HPDE6-E6E7 (cell line): ENCODE measurements around the gene CTDSP2.
"Not testable (repeated sequence)": the region's sequence is repeated elsewhere in the genome, so short reads cannot be mapped to it uniquely, and the experiment has no call there.

Experiments
- DNase-seq: peaks from one replicate; pipeline ENCODE4 v3.0.0; 2011; ENCODE audit warnings: missing footprints; ENCODE audit errors: extremely low spot score

CTDSP2 gene

DNA sequence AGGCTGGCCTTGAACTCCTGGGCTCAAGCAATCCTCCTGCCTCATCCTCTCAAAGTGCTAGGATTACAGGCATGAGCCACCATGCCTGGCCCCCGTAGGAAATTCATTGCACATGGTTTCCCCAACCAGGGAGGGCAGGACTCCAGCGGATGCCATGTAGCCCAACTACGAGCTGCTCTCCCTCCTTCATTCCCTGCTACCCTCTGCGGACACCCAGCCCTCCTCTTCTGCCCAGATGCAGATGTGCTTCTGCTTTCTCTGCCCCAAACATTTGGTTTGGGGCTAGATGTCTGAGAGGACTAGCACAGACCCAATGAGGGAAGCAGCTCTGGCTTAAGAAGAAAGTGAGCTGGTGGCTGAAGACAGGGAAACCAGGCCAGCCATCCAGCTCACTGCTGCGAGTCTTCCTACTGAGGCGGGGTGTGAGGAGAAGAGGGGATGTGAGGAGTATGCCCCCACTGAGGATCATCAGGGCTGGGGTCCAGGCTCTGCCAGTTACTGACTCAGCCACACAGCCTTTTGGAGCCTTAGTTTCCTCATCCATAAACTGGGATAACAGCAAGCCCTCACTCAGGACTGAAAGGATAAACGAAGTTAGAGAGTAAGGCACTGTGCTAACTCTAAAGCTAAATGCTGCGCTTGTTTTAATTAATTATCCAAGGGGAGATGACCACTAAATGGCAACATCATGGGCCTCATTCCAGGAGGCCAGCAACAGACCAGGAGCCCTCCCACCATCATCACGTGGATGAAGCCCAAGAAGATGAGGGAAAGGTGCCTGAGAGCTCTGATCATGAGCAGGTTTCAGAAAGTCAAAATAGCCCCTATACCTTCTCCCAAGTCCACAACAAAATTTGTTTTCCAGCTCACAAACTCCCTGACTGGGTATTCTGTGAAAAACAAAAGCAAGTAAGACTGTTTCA is 10.9 kb downstream of the CTDSP2 start:
- DNase-seq: no peak

DNA sequence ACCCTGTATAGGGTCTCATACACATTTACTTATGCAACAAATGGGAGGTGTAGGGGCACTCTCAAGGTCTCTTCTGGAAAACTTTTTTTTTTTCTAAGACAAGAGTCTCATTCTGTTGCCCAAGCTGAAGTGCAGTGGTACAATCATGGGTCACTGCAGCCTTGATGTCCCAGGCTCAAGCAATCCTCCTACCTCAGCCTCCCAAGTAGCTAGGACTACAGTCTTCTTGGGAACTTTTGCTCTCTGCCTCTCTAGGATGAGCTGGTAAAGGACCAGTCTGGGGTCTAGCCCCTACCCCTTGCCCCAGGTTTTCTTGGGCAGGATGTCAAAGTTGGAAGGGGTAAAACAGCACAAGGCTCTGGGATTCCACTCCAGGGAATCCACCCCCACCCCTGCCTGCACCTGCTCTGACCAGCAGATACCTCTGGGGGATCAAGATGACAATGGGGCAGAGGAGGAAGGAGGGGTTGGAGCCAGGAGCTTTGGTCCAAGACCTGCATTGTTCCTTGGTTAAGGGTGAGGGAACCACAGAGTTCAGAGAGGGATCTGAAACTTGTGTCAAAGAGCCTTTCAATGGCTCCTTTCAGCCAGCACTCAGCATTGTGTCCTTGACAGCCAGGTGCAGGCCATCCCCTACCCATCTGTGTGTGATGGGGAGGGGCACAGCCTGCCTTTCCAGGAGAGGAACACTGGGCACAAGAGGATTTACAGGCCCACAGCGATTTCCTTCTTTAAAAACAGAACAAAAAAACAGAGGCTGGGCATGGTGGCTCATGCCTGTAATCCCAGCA is 12.2 kb downstream of the CTDSP2 start:
- DNase-seq: no peak

DNA sequence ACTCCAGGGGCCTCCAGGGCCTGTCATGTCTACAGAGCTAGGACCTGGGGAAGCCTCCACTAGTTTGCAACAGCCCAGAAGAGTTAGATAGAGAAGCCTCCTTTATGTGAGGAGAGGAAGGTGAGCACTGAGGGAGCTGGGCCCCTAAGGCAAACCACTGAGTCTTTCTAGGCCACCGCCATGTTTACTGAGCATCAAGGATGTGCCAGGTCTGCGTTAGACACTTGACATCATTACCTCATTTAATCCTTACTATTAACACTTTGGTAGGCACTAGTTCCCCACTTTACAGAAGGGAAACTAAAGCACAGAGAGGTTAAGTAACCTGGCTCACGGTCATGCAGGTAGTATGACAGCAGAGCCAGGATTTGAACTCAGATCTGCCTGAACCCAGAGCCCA is 12.9 kb downstream of the CTDSP2 start:
- DNase-seq: no peak

DNA sequence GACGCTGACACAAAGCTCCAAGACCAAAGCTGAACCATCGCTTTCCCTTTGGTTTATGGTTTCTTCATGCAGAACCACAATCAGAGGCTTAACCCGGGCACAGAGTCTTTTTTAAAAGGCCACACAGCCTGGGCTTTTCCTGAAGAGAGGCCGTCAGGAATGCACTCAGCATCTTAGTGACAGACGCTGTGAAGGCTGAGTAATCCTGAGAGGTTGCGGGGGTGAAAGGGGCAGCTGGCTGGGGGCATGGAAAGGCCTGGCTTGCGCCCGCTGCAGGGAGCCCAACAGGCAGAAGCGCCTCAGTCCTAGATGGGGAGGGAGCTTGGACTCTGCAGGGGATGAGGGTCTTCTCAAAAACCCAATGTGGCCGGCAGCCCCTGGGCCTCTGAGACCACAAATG is 13.6 kb downstream of the CTDSP2 start:
- DNase-seq: no peak

DNA sequence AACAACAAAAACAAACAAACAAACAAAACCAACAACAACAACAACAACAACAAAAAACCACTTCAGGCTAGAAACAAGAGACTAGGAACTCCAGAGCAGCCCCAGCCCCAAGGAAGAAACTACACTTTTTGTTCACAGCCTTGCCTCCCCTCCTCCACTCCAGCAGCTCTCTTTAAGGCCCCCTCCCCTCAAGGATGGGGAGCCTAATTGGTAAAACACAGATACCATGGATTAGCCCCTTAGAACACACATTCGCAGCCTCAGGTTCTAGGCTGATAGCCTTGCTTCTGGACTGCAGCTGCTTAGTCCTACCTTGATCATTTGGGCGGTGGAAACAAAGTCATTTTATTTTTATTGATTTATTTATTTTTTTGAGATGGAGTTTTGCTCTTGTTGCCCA is 16.1 kb downstream of the CTDSP2 start:
- no peak for DNase-seq

DNA sequence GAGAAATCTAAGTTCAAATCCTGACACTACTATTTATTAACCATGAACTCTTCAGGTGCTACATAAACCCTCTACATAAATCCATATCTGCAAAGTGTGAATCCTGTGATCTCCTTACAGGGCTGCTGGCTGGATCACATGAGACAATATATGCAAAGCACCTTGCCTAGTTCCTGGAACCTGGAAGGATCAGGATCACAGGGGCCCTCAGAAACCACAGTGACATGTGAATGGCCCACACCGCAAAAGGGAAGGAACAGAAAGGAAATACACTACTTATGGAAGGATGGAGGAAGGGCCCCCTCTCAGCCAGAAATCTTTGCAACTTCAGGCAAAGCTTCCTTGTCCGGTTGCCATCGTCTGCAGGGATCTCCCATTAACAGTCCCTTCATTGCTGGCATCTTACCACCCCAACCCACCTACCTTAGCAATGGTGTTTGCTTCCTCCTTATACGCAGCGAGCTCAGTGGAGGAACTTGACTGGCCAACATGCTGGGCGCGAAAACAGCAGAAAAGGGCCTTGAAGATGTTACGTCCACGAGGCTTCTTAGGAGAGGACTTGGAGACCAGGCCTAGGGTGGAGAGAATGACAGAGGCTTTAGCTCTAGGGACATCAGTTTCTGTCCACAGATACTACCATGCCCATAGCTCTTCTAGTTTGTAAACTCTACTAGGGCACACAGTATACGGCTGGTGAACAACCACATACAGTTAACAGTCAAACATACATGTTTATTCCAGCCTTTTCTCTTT is 17.3 kb downstream of the CTDSP2 start:
- no peak for DNase-seq

DNA sequence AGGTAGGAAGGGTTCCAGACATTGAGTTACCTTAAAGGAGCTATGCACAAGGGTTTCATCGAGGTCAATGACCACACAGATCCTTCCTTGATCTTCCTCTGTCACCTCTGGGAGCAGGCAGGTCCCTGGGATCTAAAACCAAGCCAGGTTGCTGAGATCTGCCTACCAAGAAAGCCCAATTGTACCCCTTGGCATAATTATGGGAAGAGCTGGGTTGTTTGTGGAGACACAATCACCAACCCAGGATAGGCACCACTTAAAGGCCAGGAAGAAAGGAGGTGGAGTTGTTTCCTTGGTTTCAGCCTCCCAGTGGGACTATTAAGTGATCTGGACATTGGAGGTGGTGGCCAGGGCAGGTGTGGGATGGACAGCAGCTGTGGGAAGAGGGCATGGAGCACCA is 19.6 kb downstream of the CTDSP2 start:
- DNase-seq: no peak

DNA sequence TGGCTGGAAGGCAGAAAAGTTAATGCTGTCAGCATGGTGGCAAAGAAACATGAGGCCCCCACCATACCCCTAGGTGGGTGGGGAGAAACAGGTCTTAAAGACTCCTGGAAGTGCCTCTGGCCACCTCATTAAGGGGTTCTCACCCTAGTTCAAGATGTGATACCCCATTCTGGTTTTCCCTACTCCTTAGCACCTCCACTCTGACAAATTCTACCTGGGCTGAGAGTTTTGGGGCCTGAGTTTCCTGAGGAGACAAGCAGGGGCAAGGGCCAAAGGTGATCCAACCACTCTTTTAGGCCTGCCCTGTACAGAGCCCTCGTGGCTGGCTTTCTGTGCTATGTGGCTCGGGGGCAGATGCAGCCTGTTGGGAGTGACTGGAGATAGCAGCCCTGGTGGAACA is 20.1 kb downstream of the CTDSP2 start:
- DNase-seq: no peak

DNA sequence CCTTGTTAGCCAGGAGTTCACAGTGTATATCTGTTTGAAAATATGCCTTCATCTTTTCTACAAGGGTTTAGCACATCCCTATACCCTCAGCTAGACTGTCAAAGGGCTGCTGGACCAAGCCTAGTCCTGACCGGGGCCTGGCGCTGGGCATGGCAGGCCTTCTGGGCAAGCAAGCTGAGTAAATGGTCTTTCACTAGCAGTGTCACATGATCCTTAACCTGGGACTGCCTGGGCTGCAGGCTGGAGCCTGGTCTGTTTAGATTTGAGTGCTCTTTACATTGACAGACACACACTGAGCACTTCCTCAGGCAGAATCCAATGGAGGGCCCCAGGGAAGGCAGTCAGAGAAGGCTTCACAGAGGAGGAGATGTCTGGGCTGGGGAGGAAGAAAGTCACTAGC is 21.1 kb downstream of the CTDSP2 start:
- DNase-seq: no peak

DNA sequence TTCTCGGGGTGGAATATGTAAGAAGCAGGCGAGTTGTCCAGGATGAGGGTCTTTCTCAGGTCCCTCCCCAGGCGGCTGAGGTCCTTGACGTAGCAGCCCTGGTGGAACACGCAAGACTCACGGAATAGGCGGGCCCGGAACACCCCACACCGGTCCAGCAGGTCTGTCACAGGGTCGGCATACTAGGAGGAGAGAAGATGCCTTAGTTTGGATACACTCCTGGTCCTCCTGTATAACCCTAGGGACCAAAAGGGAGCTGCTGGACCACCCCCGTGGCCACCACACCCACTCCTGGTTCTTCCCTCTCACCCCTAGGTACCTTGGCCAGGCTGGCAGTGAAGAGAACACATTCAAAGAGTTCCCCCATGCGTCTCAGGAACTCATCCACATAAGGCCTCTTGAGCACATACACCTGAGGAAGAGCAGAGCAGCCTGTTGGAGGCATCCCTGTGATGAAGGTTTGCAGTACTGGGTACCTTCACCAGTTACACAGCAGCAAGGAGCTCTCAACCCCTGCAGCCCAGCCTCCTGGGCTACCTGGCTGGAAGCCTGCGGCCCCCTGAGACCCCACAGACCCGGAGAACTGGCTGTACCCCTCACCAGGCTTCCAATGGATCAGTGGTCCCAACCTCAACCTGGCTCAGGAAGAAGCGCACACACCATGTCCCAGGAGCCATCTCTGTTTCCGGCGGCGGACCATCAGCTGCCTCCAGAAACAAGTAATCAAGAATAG is 22.5 kb downstream of the CTDSP2 start:
- DNase-seq: no peak

DNA sequence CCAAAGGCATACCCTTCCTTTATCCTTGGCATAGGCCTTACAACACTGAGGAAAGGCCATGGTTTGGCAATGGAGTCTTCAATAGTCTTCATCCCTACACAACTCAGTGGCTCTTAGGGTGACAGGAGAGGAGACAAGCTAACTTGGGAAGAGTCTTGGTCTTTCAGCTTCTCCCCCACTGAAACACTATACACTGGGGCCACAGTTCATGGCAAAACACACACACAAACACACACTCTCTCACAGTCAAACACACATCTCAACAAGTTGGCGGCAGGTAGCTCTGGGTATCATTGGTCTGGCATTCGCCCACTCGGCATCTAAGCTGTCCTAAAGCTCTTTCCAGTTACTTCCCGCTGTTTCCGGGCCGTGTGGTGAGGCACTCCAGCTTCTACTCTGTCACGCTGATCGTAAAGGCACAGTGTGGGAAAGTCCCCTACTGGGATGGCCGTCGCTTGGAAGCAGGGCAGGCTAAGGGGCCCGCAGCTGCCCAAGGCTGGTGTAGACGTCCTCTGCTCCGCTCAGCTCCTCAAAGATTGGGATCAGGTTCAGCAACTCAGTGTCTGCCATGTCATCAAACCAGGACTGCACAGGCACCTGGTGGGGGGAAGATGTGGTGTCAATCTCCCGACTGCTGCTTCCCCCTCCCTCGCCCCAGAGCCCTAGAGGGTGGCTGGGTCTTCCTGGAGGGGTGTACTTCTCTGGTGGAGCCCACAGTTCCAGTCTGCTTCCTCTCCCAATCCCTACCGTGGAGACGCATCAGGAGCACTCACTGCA is 23.2 kb downstream of the CTDSP2 start:
- no peak for DNase-seq

DNA sequence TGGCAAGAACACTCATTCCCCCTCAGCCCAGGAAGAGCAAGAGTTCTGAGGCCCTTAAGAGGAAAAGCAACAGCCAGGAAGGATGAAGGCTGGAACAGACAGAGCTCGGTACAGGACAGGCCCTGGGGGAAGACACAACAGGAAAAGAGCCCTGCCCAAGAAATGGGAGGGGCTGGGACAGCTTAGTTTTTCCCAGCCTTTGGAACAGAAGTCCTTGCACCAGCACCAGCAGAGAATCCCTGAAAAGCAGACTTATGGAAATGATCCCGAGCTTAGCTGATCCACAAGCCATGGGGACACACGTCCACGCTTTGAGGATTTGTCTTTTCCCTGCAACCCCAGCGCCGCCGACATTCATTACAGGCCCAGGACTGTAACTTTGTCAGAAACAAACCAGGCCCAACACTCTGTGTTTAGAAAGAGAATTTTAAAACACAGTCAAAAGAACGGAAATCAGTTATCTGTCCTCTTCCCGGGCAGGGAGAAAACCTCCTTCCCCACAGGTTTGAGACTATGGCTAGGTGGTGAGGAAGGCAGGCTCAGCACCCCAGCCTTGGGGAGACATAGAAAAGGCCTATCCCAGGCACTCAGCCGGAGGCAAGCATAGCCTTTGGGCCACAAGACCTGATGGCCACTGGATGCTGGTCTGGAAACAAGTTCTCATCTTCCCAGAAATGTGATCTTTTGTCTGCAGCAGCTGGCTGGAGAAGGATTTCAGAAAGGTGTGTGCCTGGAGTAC is 24.0 kb downstream of the CTDSP2 start:
- DNase-seq: no peak

DNA sequence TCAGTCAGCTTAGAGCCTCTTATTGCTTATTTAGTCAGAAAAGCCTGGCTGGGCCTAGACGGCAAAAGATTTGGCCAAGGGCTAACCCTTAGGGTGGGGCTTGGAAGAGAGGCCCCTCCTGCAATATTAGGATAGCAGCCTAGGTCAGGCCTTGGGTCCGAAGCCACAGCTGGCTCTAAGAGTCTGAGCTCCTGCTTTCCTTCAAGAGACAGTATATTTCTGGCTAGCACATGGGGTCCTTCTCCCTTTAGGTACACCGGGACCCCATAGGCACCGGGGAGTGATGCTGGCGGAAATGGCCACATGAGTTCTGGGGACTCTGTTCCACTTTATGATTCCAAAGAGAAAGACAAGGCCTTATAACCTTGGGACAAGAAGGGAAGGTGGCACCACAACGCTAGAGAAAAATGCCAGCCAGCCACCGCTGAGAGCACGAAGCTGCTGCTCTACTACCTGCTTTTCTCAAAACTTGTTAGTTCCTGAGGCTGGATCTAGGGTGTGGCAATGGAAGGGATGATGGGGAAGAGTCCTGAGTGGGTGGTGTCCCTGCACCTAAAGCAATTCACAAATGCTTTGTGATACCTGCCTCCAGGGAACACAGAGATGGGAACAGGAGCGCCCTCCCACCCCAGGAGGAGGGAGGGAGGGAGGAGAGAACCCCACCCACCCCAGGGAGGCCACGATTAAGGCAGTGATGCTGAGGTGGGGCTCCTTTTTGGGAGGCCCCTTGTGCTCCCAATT is 24.9 kb downstream of the CTDSP2 start:
- DNase-seq: no peak

DNA sequence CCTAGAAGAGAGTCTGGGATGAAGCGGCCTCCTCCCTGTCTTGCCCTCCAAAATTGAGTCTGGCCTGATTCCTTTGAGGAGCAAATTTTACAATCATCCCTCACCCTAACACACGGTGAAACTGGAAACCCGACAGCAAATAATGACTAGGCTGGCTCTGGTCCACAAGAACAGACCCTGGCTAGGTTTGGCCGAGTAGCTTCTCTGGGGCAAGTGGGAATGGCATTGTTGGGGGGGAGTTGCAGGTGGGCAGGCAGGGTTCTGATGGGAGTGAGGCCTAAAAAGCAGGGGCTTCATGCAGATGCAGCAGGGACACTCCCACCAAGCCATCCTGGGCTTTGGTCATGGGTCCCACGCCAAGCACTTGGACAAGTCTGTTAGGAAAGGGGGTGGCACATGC is 25.5 kb downstream of the CTDSP2 start:
- DNase-seq: not testable (repeated sequence)

DNA sequence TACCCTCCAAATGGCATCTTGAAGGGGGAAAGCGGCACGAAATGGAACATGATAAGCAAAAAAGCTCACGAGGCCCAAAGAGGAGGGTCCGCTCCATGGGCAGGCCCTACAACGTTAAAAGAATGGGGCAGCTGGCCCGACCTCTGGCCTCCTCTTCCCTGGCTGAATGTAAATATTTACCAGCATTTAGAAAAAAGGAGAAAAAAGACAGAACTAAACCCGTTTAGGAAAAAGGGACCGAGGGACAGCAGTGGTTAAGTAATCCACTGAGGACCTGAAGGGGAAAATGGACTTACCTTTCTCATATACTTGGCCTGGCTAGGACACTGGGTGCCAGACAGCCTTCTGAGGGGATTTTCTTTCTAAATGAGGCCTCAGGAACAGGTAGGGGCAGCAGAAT is 26.4 kb downstream of the CTDSP2 start:
- not testable (repeated sequence) for DNase-seq

DNA sequence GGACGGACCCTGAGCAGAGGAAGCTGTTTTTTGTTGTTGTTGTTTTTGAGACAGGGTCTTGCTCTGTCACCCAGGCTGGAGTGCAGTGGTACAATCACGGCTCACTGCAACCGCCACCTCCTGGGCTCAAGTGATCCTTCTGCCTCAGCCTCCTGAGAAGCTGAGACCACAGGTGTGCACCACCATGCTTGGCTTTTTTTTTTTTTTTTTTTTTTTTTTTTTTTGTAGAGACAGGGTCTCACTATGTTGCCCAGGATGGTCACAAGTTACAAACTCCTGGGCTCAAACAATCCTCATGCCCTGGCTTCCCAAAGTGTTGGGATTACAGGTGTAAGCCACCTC is 28.6 kb downstream of the CTDSP2 start:
- not testable (repeated sequence) for DNase-seq

DNA sequence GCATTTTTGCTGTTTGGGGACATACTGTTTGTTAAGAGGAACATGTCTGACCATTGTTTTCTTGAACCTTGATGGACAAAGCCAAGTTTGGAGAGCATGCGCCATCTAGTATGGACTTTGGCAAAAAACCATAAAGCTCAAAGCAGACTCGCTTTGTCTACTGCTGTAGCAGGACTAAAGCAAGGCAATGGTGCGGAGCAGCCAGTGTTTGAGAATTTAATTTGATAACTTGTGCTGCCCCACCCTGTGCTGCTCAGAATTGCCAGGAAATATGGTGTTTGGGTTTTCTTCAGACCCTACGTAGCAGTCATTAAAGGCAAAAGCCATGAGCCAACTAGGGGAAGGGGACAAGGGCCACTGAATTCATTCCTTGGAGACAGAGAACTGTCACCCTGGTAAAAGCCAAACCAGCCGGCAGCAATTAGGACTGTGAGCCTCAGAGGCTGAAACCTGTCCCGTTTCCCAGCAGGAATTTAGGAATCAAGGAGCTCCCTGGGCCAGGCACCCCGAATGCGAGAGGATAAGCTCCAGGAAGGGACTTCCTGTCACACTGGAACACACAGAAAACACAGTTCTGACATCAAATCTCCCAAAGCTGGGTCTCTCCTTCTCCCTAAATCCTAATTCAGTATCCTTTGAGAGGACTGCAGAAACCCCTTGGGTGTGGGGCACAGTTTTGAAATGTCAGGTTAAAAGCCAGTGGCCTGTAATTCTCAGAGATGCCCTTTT is 29.1 kb downstream of the CTDSP2 start:
- DNase-seq: no peak

DNA sequence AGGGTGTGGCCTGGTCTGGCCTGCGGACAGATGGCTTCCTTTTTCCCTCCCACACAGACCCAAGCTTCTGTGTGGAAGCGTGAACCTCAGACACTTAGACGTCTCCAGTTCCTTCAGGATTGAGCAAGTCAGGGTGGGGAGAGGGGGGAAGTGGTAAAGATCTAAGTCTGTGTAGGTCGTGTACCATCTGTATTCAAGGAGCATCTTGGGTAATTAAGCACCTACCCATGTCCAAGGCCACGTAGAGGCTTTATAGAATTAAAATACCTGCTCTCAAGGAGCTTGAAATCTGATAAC is 29.7 kb downstream of the CTDSP2 start:
- DNase-seq: no peak
